ENCODE data around the gene BST1.

Gene BST1

GRCh38 chr4:15677507-15677988 lies 25.3 kb upstream of the BST1 start:
- no peak for DNase-seq

GRCh38 chr4:15681067-15681371 lies 21.8 kb upstream of the BST1 start:
- DNase-seq: no peak

- peak; percentile 89 for DNase-seq
Measured at GRCh38 chr4:15681372-15682241, 21.3 kb upstream of the BST1 start, which contains the start of gene FAM200B. Gene FAM200B (plus strand): TSS chr4:15681827. CDS start chr4:15686978, 5,151 bp downstream.

GRCh38 chr4:15682242-15683142 lies 20.4 kb upstream of the BST1 start:
- DNase-seq: peak; percentile 7

- DNase-seq: no peak
Measured at GRCh38 chr4:15683143-15683495, 19.7 kb upstream of the BST1 start.

GRCh38 chr4:15684498-15684897 lies 18.4 kb upstream of the BST1 start:
- no peak for DNase-seq

- DNase-seq: no peak
Measured at GRCh38 chr4:15688051-15688450, 14.8 kb upstream of the BST1 start.

GRCh38 chr4:15689540-15689939 lies 13.3 kb upstream of the BST1 start:
- DNase-seq: no peak

GRCh38 chr4:15690020-15690809 lies 12.7 kb upstream of the BST1 start:
- no peak for DNase-seq

- no peak for DNase-seq
Measured at GRCh38 chr4:15691346-15692135, 11.3 kb upstream of the BST1 start.

GRCh38 chr4:15692602-15693001 lies 10.3 kb upstream of the BST1 start:
- DNase-seq: no peak

GRCh38 chr4:15694431-15694830 lies 8.4 kb upstream of the BST1 start:
- no peak for DNase-seq

- no peak for DNase-seq
Measured at GRCh38 chr4:15695240-15695699, 7.6 kb upstream of the BST1 start.

- no peak for DNase-seq
Measured at GRCh38 chr4:15695729-15696128, 7.1 kb upstream of the BST1 start.

GRCh38 chr4:15696866-15697265 lies 6.0 kb upstream of the BST1 start:
- DNase-seq: no peak

GRCh38 chr4:15703439-15703838 lies 574 bp downstream of the BST1 start:
- DNase-seq: no peak

- no peak for DNase-seq
Measured at GRCh38 chr4:15704129-15704528, 1.3 kb downstream of the BST1 start.

GRCh38 chr4:15706646-15707362 lies 3.9 kb downstream of the BST1 start:
- no peak for DNase-seq

GRCh38 chr4:15707363-15707715 lies 4.5 kb downstream of the BST1 start:
- no peak for DNase-seq

GRCh38 chr4:15711762-15712161 lies 8.9 kb downstream of the BST1 start:
- DNase-seq: no peak

- DNase-seq: no peak
Measured at GRCh38 chr4:15712214-15712613, 9.3 kb downstream of the BST1 start.

- no peak for DNase-seq
Measured at GRCh38 chr4:15714141-15714540, 11.3 kb downstream of the BST1 start.
